ENCODE data around the gene DBX2.
"Not testable (repeated sequence)": the region's sequence is repeated elsewhere in the genome, so short reads cannot be mapped to it uniquely, and the experiment has no call there.

- TF ChIP-seq, protein P1, sequence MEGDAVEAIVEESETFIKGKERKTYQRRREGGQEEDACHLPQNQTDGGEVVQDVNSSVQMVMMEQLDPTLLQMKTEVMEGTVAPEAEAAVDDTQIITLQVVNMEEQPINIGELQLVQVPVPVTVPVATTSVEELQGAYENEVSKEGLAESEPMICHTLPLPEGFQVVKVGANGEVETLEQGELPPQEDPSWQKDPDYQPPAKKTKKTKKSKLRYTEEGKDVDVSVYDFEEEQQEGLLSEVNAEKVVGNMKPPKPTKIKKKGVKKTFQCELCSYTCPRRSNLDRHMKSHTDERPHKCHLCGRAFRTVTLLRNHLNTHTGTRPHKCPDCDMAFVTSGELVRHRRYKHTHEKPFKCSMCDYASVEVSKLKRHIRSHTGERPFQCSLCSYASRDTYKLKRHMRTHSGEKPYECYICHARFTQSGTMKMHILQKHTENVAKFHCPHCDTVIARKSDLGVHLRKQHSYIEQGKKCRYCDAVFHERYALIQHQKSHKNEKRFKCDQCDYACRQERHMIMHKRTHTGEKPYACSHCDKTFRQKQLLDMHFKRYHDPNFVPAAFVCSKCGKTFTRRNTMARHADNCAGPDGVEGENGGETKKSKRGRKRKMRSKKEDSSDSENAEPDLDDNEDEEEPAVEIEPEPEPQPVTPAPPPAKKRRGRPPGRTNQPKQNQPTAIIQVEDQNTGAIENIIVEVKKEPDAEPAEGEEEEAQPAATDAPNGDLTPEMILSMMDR (IDR thresholded peaks at IDR 0.05), result not testable (repeated sequence)
- not testable (repeated sequence) for TF ChIP-seq POLR2A, EP300 (IDR thresholded peaks at IDR 0.05)
Measured at GRCh38 chr12:45084248-45084647, 33.3 kb upstream of the DBX2 start.
